Mucosa of descending colon (tissue), 3 donors: ENCODE data around the gene COL2A1. TPM values are rescaled to one million over a fixed set of nuclear protein-coding genes. Genes with fewer than 3 reads are reported as not detected.

Experiments
- ATAC-seq: fragments of 200-7000 bp; cut with Tn5 transposase; one replicate; pipeline ENCODE4 v1.9.1; 2020; ENCODE audit warnings: mild to moderate bottlenecking, moderate library complexity
- DNase-seq, 3 donors: peaks; one replicate each; pipeline ENCODE4 v3.0.0-alpha.2; 2020
- H3K36me3 ChIP-seq: fragments of 200-600 bp; one replicate; pipeline ENCODE4 v1.8.0; 2021; ENCODE audit warnings: low read depth, mild to moderate bottlenecking
- H3K4me1 ChIP-seq: fragments of 200-600 bp; one replicate; pipeline ENCODE4 v1.8.0; 2021; ENCODE audit warnings: low read depth, mild to moderate bottlenecking
- H3K4me3 ChIP-seq: fragments of 200-600 bp; one replicate; pipeline ENCODE4 v1.8.0; 2021; ENCODE audit warnings: mild to moderate bottlenecking
- H3K9me3 ChIP-seq: fragments of 200-600 bp; one replicate; pipeline ENCODE4 v1.8.0; 2021; ENCODE audit warnings: mild to moderate bottlenecking
- CTCF ChIP-seq: fragments of 200-600 bp; IDR thresholded peaks from one replicate; pipeline ENCODE4 v1.8.0; 2022; ENCODE audit warnings: antibody characterized with exemption, mild to moderate bottlenecking
- intact Hi-C, 2 donors: fragments of 100-400 bp; cut with DNase I in 1 of 2; cut with micrococcal nuclease in 1 of 2; formaldehyde crosslinking; loops; one replicate each; pipeline versions ENCODE4 v1.11.0 to v1.11.1; 2022; cut with DNase I, micrococcal nuclease
- total RNA-seq, 3 donors: library from RNA; stranded (reverse); fragmentation: NEBNext Ultra II Directional in 2 of 3; extraction: Animal tissue kit (Norgen Biotek cat#: 25700) in 2 of 3; gene quantifications; one replicate each; pipeline versions ENCODE4 v1.2.1 to v1.2.4, GENCODE V29; 2021 to 2023
- donor health status: DM: no; HTN: no; CAD: no; lungs with moderate emphysema.
- donor health status: DM: no; HTN: no; CAD: no.
- donor health status: DM: no; HTN: yes; CAD: no.

COL2A1 gene
- total RNA-seq, 3 donors from 2014 or later: 0.19 to 1.5 (median 1.2) TPM

- intact Hi-C loops: no loop called here
- H3K9me3 ChIP-seq: no peaks in the 10 kb centered on the region
- no peak overlapping the region for H3K4me3 ChIP-seq
- peaks cover 4% of the 10 kb centered on the region for H3K4me1 ChIP-seq
- DNase-seq (no peak), ATAC-seq (peak; percentile 16)
- no peaks in the 10 kb centered on the region for H3K36me3 ChIP-seq
- TF ChIP-seq CTCF: no peak
Observed at GRCh38 chr12:48029491-48030172, 25.4 kb upstream of the COL2A1 start.

- intact Hi-C loops: no loop called here
- Histone ChIP-seq H3K4me1 (peaks cover 4% of the 10 kb centered on the region), H3K36me3 (no peaks in the 10 kb centered on the region), H3K9me3 (no peaks in the 10 kb centered on the region), H3K4me3 (no peak overlapping the region)
- DNase-seq: no peak
- no peak for TF ChIP-seq CTCF
- no peak for ATAC-seq
Observed at GRCh38 chr12:48028541-48029431, 24.5 kb upstream of the COL2A1 start.

GRCh38 chr12:48027183-48028002 lies 23.1 kb upstream of the COL2A1 start:
- intact Hi-C loops: no loop called here
- peaks cover 4% of the 10 kb centered on the region for H3K4me1 ChIP-seq
- no peak overlapping the region for H3K4me3 ChIP-seq
- DNase-seq (no peak), ATAC-seq (peak; percentile 67)
- H3K36me3 ChIP-seq: no peaks in the 10 kb centered on the region
- H3K9me3 ChIP-seq: no peaks in the 10 kb centered on the region
- TF ChIP-seq CTCF: no peak

- no peak for TF ChIP-seq CTCF
- DNase-seq (no peak), ATAC-seq (no peak)
Observed at GRCh38 chr12:48026060-48026827, 22.0 kb upstream of the COL2A1 start.

GRCh38 chr12:48025281-48025680 lies 21.0 kb upstream of the COL2A1 start:
- ATAC-seq (no peak), DNase-seq (no peak)
- Histone ChIP-seq H3K36me3 (no peaks in the 10 kb centered on the region), H3K4me3 (no peak overlapping the region), H3K4me1 (peaks cover 13% of the 10 kb centered on the region), H3K9me3 (no peaks in the 10 kb centered on the region)
- TF ChIP-seq CTCF: no peak
- intact Hi-C loops: no loop called here

More at GRCh38 chr12:48026060-48026827, 22.0 kb upstream of the COL2A1 start:
- Histone ChIP-seq H3K4me3 (no peak overlapping the region), H3K36me3 (no peaks in the 10 kb centered on the region), H3K9me3 (no peaks in the 10 kb centered on the region), H3K4me1 (peaks cover 14% of the 10 kb centered on the region)
- intact Hi-C loops: no loop called here
